ENCODE data around the gene MAEA.

Gene MAEA

DNA sequence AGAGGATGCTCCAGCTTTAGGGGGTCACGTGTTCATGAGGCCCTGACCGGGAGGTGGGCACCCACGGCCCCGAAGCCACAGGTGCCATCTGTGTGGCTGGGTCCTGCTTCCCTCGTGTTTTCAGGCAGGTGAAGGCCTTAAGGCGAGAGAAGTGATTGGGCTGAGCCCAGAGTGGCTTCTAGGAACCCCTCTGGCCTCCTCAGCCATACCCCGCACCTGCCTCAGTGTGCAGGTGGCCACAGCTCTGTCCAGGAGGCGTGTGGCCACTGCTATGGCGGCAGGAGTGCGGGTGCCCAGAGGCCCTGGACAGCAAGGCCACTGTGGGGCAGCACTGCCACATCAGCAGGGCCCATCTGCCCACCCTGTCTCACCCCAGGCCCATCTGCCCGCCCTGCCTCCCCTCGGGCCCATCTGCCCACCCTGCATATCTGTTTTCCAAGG is 91.5 kb downstream of the MAEA start:
- H3K4me3 ChIP-seq (ENCODE audit: low read length), result no peak overlapping the region
- no peaks in the 10 kb centered on the region for H3K9me3 ChIP-seq (ENCODE audit: control insufficient read depth, low read depth, low read length)
- H3K4me1 ChIP-seq (ENCODE audit: control insufficient read depth, low read depth, low read length), result no peaks in the 10 kb centered on the region
- no peaks in the 10 kb centered on the region for H3K27me3 ChIP-seq (ENCODE audit: control insufficient read depth, insufficient read depth, low read length)
- H3K36me3 ChIP-seq (ENCODE audit: control insufficient read depth, low read depth, low read length), result peaks cover 5% of the 10 kb centered on the region
- no peak overlapping the region for H3K27ac ChIP-seq (ENCODE audit: low read length)
- H3K9ac ChIP-seq (ENCODE audit: low read length), result no peak overlapping the region

DNA sequence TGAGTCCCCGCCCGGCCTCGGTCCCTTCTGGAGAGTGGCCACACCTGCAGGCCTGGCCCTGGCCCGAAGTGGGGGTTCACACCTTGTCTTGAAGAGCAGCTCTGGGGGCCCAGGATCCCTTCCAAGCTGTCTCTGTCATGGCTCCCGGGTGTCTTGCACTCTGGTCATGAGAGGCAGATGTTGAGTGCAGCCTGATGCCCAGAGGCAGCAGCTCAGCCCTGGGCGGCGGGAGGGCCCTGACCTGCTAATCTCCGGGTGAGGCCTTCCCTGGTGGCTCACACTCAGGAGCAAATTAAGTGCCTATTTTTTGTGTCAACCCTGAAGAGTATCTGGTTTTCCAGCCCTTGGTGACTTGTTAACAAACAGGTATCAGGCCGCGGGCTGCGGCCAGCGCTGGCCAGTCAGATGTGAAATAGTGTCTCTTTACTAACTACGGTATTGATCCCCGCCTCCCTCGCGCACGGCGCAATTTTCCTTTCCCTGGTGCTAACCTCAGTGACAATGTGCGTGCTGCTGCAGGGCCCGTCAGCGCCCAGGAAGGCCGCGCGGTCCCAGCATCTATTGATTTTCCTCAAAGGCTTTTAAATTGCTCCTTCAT is 92.4 kb downstream of the MAEA start:
- H3K4me3 ChIP-seq (ENCODE audit: low read length), result no peak overlapping the region
- H3K4me1 ChIP-seq (ENCODE audit: control insufficient read depth, low read depth, low read length), result no peaks in the 10 kb centered on the region
- H3K9ac ChIP-seq (ENCODE audit: low read length), result no peak overlapping the region
- peaks cover 9% of the 10 kb centered on the region for H3K36me3 ChIP-seq (ENCODE audit: control insufficient read depth, low read depth, low read length)
- H3K27me3 ChIP-seq (ENCODE audit: control insufficient read depth, insufficient read depth, low read length), result no peaks in the 10 kb centered on the region
- H3K9me3 ChIP-seq (ENCODE audit: control insufficient read depth, low read depth, low read length), result no peaks in the 10 kb centered on the region
- H3K27ac ChIP-seq (ENCODE audit: low read length), result no peak overlapping the region

DNA sequence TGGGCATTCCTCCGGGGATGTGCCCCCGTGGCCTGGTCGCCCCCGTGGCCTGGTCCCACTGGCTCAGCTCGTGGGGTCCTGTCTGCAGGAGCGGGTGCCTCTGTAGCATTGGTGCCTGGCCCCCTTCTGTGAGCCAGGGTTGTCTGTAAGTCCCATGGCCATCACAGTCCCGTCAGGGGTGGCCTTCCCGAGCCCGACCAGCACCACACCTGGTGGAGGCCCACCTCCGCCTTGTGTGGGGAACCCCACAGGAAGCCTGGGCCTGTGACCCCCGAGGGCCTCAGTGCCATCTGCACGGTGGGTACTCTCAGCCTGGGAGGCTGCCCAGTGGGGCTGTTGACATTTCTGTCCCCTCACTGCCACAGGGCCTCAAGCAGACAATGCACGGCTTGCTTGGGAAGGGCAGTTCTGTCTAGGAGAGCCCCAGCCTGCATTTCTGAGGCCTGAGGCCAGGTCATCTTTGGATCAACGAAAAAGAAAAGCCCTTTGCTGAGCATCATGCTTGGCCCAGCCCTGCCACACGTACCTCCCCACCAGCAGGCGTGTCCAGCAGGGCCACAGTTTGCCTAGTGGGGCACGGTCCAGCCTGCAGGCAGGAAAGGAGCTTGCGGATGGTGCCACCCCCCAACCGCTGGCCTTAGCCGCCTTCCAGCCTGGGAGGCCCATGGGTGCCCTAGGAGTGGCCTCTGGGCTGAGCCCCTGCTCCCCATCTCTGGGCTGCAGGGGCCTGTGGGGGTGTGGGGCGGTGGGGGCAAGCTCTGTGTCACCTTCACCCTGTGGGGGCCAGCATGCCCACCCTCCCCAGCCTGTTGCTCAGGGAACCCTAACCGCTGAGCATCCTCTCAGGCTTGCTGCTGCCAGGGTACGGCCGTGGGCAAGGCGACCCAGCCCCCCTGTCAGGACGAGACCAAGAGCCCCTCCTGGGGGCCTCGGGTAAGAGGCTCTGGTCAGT is 93.4 kb downstream of the MAEA start:
- H3K27ac ChIP-seq (ENCODE audit: low read length), result no peak overlapping the region
- no peaks in the 10 kb centered on the region for H3K9me3 ChIP-seq (ENCODE audit: control insufficient read depth, low read depth, low read length)
- H3K4me1 ChIP-seq (ENCODE audit: control insufficient read depth, low read depth, low read length), result no peaks in the 10 kb centered on the region
- H3K9ac ChIP-seq (ENCODE audit: low read length), result no peak overlapping the region
- no peak overlapping the region for H3K4me3 ChIP-seq (ENCODE audit: low read length)
- peaks cover 9% of the 10 kb centered on the region for H3K36me3 ChIP-seq (ENCODE audit: control insufficient read depth, low read depth, low read length)
- no peaks in the 10 kb centered on the region for H3K27me3 ChIP-seq (ENCODE audit: control insufficient read depth, insufficient read depth, low read length)

DNA sequence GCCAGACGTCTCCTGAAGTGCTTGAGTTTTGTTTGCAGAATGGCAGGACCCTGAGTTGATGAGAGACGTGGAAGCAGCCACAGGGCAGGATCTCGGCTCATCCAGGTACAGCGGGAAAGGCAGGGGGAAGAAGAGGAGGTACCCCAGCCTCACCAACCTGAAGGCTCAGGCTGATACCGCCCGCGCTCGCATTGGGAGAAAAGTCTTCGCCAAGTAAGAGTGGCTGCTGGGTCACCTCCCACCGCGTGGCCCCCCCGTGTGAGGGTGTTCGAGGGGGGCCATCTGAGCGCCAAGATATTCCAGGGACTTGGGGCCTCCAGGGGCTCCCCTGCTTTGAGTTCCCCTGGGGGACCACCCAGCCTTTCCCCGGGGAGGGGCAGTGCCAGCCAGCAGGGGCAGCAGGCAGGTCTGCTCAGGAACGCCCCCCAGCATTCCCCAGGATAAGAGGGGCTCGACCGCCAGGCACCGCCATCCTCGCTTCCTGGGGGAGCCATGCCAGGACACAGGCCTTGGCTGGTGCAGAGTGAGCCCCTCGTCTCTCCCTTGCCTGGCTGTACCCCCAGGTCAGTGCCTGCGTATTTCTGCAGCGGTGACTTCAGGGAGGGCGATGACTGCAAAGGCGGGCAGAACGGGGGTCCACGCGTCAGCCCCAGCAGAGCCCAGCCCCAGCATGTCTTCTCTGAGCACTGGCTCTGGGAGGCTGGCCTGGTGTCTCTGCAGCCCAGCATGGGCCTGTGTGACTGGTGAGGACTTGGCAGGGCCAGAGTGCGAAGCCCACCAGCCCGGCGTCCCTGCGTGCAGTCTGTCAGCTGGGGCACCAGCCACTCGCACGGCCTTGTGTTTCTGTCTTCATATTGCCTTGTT is 94.3 kb downstream of the MAEA start:
- Histone ChIP-seq H3K9me3 (ENCODE audit: control insufficient read depth, low read depth, low read length) (no peaks in the 10 kb centered on the region), H3K9ac (ENCODE audit: low read length) (no peak overlapping the region), H3K27me3 (ENCODE audit: control insufficient read depth, insufficient read depth, low read length) (no peaks in the 10 kb centered on the region), H3K4me3 (ENCODE audit: low read length) (no peak overlapping the region), H3K27ac (ENCODE audit: low read length) (no peak overlapping the region), H3K36me3 (ENCODE audit: control insufficient read depth, low read depth, low read length) (peaks cover 9% of the 10 kb centered on the region), H3K4me1 (ENCODE audit: control insufficient read depth, low read depth, low read length) (no peaks in the 10 kb centered on the region)

DNA sequence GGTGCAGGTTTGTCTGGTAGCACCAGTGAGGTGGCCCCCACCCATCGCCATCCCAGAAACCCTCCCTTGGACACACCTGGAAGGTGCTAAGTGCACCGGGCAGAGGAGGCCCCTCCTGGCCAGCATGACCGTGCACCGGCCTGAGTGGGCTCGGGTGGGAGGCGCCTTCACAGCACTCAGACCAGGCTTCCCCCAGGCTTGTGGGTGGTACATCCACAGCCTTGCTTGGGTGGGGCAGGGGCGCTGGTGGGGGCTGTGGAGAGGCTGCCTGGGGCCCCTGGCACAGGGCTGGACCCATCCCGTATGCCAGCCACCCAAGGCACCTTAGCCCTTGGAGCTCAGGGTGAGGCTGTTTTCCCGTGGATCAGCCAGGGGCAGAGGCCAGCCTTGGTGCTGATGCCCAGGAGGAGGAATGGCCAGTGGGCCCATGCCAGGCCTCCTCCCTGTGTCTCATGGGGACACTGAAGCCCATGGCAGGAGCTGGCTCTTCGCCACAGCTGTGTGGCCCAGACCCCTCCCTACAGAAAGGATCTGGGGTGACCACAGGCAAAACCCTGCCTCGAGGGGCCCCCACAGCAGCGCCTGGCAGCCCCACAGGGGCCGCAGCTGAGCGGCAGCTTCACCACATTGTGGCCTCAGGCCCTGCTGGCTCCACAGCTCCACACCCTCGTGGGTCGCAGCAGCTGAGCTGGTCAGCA is 95.1 kb downstream of the MAEA start:
- Histone ChIP-seq H3K27ac (ENCODE audit: low read length) (no peak overlapping the region), H3K9ac (ENCODE audit: low read length) (no peak overlapping the region), H3K9me3 (ENCODE audit: control insufficient read depth, low read depth, low read length) (no peaks in the 10 kb centered on the region), H3K36me3 (ENCODE audit: control insufficient read depth, low read depth, low read length) (peaks cover 9% of the 10 kb centered on the region), H3K27me3 (ENCODE audit: control insufficient read depth, insufficient read depth, low read length) (no peaks in the 10 kb centered on the region), H3K4me1 (ENCODE audit: control insufficient read depth, low read depth, low read length) (no peaks in the 10 kb centered on the region), H3K4me3 (ENCODE audit: low read length) (no peak overlapping the region)

DNA sequence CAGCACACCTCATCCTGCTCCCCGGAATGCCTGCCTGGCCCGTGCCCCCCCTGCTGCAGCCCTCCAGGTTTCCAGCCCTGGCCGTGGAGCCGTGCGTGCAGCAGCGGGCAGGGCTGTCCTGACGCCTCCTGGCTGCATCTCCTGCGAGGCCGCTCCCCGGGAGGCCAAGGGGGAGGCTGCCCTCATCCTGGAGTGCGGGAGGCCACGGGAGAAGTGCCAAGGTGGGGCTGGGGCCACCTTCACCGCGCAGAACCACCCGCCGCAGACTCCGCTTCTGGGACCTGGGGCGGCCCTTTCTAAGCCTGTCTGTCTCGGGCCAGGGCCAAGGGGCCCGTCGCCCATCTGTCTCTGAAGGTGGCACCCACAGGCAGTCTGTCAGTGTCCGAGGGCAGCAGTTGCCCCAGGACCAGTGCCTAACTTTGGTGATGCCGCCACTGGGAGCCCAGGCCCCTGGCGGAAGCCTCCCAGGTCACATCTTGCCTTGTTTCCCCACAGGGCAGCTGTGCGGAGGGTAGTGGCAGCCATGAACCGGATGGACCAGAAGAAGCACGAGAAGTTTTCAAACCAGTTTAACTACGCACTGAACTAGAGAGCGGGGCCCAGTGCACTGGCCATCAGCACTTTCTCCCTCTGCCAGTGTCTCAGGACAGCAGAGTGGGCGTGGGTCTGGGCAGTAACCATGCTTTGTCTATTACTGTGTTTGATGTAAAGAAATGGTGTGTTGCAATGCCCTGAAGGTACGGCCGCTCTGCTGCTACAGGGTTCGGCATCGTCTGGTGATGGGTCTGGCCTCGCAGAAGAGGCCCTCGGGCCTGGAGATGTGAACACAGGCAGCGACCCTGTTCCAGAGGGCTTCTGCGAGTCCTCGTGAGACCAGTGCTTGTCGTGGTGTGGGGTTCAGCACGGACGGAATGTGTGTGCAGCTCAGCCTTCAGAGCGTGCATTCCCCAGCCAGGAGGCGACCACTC is 96.0 kb downstream of the MAEA start:
- no peaks in the 10 kb centered on the region for H3K9me3 ChIP-seq (ENCODE audit: control insufficient read depth, low read depth, low read length)
- no peaks in the 10 kb centered on the region for H3K27me3 ChIP-seq (ENCODE audit: control insufficient read depth, insufficient read depth, low read length)
- peaks cover 9% of the 10 kb centered on the region for H3K36me3 ChIP-seq (ENCODE audit: control insufficient read depth, low read depth, low read length)
- H3K4me1 ChIP-seq (ENCODE audit: control insufficient read depth, low read depth, low read length), result no peaks in the 10 kb centered on the region
- H3K9ac ChIP-seq (ENCODE audit: low read length), result no peak overlapping the region
- H3K4me3 ChIP-seq (ENCODE audit: low read length), result no peak overlapping the region
- H3K27ac ChIP-seq (ENCODE audit: low read length), result no peak overlapping the region

Measured in iPS-18a (cell line).